Erythroblast (primary cell): ENCODE measurements around the gene ZNF219.

ENCODE experiments used
- GATA1 ChIP-seq: IDR thresholded peaks from 2 replicates; pipeline ENCODE4 v1.6.1; 2011; ENCODE audit warnings: low read depth, mild to moderate bottlenecking, control low read depth, low read length, moderate library complexity
- POLR2A ChIP-seq: IDR thresholded peaks from 2 replicates; pipeline ENCODE4 v1.6.1; 2011; ENCODE audit warnings: mild to moderate bottlenecking, low read length

GRCh38 chr14:21047378-21047781, 51.1 kb downstream of the ZNF219 start:
- TF ChIP-seq POLR2A: no peak
- no peak for TF ChIP-seq GATA1
